HEK293 (cell line): Measurements from ENCODE around the gene ACVR1.

ENCODE experiments used
- CTCF ChIA-PET: fragments of 350-600 bp; formaldehyde crosslinking; extraction: SDS; loops from one replicate; lab custom pipeline; 2021; ENCODE audit warnings: antibody characterized with exemption; lab: Yijun Ruan, JAX
- POLR2A ChIA-PET: fragments of 300-600 bp; formaldehyde crosslinking; extraction: SDS; loops from one replicate; lab custom pipeline; 2020; ENCODE audit warnings: antibody characterized with exemption, inconsistent platforms; lab: Yijun Ruan, JAX
- H3K27ac ChIP-seq: fragments of 200-500 bp; sonication (Bioruptor generic); 2 replicates; pipeline ENCODE4 v1.5.1; 2014; ENCODE audit warnings: low read depth, low read length, control low read depth, inconsistent platforms; ENCODE audit errors: extremely low read depth
- H3K36me3 ChIP-seq, 2 experiments: fragments of 200-500 bp in 1 of 2; sonication (Bioruptor generic) in 1 of 2; 1 replicate in 1 of 2; 2 replicates in 1 of 2; pipeline ENCODE4 v1.5.1; 2014 to 2017; ENCODE audit warnings: inconsistent platforms in 2 of 2, low read length in 2 of 2; ENCODE audit not compliant: control insufficient read depth in 2 of 2, insufficient read depth in 1 of 2
- H3K4me1 ChIP-seq: fragments of 200-500 bp; sonication (Bioruptor generic); 2 replicates; pipeline ENCODE4 v1.5.1; 2014; ENCODE audit warnings: mild to moderate bottlenecking, low read length, inconsistent platforms; ENCODE audit not compliant: control insufficient read depth, insufficient read depth
- H3K4me3 ChIP-seq: 2 replicates; pipeline ENCODE4 v1.5.1; 2011; ENCODE audit warnings: low read depth, mild to moderate bottlenecking, control low read depth, low read length, moderate library complexity
- H3K9me3 ChIP-seq: fragments of 200-500 bp; sonication (Bioruptor generic); 2 replicates; pipeline ENCODE4 v1.5.1; 2014; ENCODE audit warnings: low read depth, low read length, inconsistent platforms; ENCODE audit not compliant: control insufficient read depth, insufficient read depth
- SCRT1 ChIP-seq: fragments of 450-650 bp; formaldehyde crosslinking; IDR thresholded peaks from 2 replicates; pipeline ENCODE4 v1.5.1; 2016; ENCODE audit warnings: missing biosample characterization, missing genetic modification characterization, borderline replicate concordance
- SCRT2 ChIP-seq: fragments of 450-650 bp; formaldehyde crosslinking; IDR thresholded peaks from 2 replicates; pipeline ENCODE4 v1.5.1; 2016; ENCODE audit warnings: missing biosample characterization, missing genetic modification characterization
- SETDB1 ChIP-seq: IDR thresholded peaks from one replicate; pipeline ENCODE4 v1.6.1; 2017; ENCODE audit warnings: mild to moderate bottlenecking, low read length, moderate library complexity, mixed read lengths; ENCODE audit not compliant: insufficient read length
- YY1 ChIP-seq: fragments of 450-650 bp; formaldehyde crosslinking; IDR thresholded peaks from 2 replicates; pipeline ENCODE4 v1.5.1; 2018; ENCODE audit warnings: missing biosample characterization, missing genetic modification characterization
- YY2 ChIP-seq: fragments of 450-650 bp; formaldehyde crosslinking; IDR thresholded peaks from 2 replicates; pipeline ENCODE4 v1.5.1; 2016; ENCODE audit warnings: missing biosample characterization, missing genetic modification characterization
- ZBTB21 ChIP-seq: fragments of 450-650 bp; formaldehyde crosslinking; IDR thresholded peaks from 2 replicates; pipeline ENCODE4 v1.5.1; 2017; ENCODE audit warnings: missing biosample characterization, missing genetic modification characterization
- ZFHX2 ChIP-seq: fragments of 450-650 bp; formaldehyde crosslinking; conservative IDR thresholded peaks from 2 replicates; pipeline ENCODE4 v1.5.1; 2016; ENCODE audit warnings: missing biosample characterization, missing genetic modification characterization
- ZFP41 ChIP-seq: fragments of 450-650 bp; formaldehyde crosslinking; IDR thresholded peaks from 2 replicates; pipeline ENCODE4 v1.5.1; 2016; ENCODE audit warnings: missing biosample characterization, missing genetic modification characterization, borderline replicate concordance
- ZNF133 ChIP-seq: fragments of 450-650 bp; formaldehyde crosslinking; IDR thresholded peaks from 2 replicates; pipeline ENCODE4 v1.5.1; 2016; ENCODE audit warnings: missing biosample characterization, missing genetic modification characterization
- ZNF138 ChIP-seq: fragments of 450-650 bp; formaldehyde crosslinking; IDR thresholded peaks from 2 replicates; pipeline ENCODE4 v1.5.1; 2016; ENCODE audit warnings: missing biosample characterization, missing genetic modification characterization, borderline replicate concordance
- ZNF140 ChIP-seq: fragments of 450-650 bp; formaldehyde crosslinking; IDR thresholded peaks from 2 replicates; pipeline ENCODE4 v1.5.1; 2016; ENCODE audit warnings: missing biosample characterization, missing genetic modification characterization
- ZNF184 ChIP-seq: fragments of 450-650 bp; IDR thresholded peaks from 2 replicates; pipeline ENCODE4 v1.5.1; 2018; ENCODE audit warnings: missing biosample characterization, mild to moderate bottlenecking, missing genetic modification characterization
- ZNF221 ChIP-seq: fragments of 450-650 bp; formaldehyde crosslinking; IDR thresholded peaks from 2 replicates; pipeline ENCODE4 v1.5.1; 2017; ENCODE audit warnings: missing biosample characterization, missing genetic modification characterization, borderline replicate concordance
- ZNF274 ChIP-seq, 2 experiments: fragments of 200-500 bp in 1 of 2; fragments of 450-650 bp in 1 of 2; sonication (Bioruptor generic) in 1 of 2; formaldehyde crosslinking in 1 of 2; IDR thresholded peaks; 2 replicates each; pipeline versions ENCODE4 v1.5.1 to v1.6.1; 2014 to 2016; ENCODE audit warnings: borderline replicate concordance in 1 of 2, inconsistent platforms in 1 of 2, low read length in 1 of 2, missing biosample characterization in 1 of 2, missing genetic modification characterization in 1 of 2
- ZNF354C ChIP-seq: fragments of 450-650 bp; formaldehyde crosslinking; IDR thresholded peaks from 2 replicates; pipeline ENCODE4 v1.5.1; 2016; ENCODE audit warnings: missing biosample characterization, missing genetic modification characterization, low read depth, borderline replicate concordance
- ZNF37A ChIP-seq: fragments of 450-650 bp; IDR thresholded peaks from 2 replicates; pipeline ENCODE4 v1.5.1; 2018; ENCODE audit warnings: missing biosample characterization, missing genetic modification characterization
- ZNF510 ChIP-seq: fragments of 450-650 bp; formaldehyde crosslinking; IDR thresholded peaks from 2 replicates; pipeline ENCODE4 v1.5.1; 2018; ENCODE audit warnings: mild to moderate bottlenecking, missing genetic modification characterization, missing biosample characterization; ENCODE audit not compliant: insufficient replicate concordance
- ZNF548 ChIP-seq: fragments of 450-650 bp; formaldehyde crosslinking; IDR thresholded peaks from 2 replicates; pipeline ENCODE4 v1.5.1; 2016; ENCODE audit warnings: missing biosample characterization, missing genetic modification characterization
- ZNF558 ChIP-seq: fragments of 450-650 bp; formaldehyde crosslinking; IDR thresholded peaks from 2 replicates; pipeline ENCODE4 v1.5.1; 2016; ENCODE audit warnings: missing biosample characterization, missing genetic modification characterization
- ZNF600 ChIP-seq: fragments of 450-650 bp; formaldehyde crosslinking; IDR thresholded peaks from 2 replicates; pipeline ENCODE4 v1.5.1; 2016; ENCODE audit warnings: missing biosample characterization, missing genetic modification characterization
- TF ChIP-seq, protein P1 (sequence below): fragments of 450-650 bp; IDR thresholded peaks from 2 replicates; pipeline ENCODE4 v1.5.1; 2018; ENCODE audit warnings: missing biosample characterization, missing genetic modification characterization
- TF ChIP-seq, protein P2 (sequence below): IDR thresholded peaks from 2 replicates; pipeline ENCODE4 v1.6.1; 2011; ENCODE audit warnings: mild to moderate bottlenecking, low read depth, low read length, borderline replicate concordance
- TF ChIP-seq, protein P3 (sequence below): fragments of 450-650 bp; formaldehyde crosslinking; IDR thresholded peaks from 2 replicates; pipeline ENCODE4 v1.5.1; 2016; ENCODE audit warnings: missing biosample characterization, missing genetic modification characterization

ACVR1 gene

DNA sequence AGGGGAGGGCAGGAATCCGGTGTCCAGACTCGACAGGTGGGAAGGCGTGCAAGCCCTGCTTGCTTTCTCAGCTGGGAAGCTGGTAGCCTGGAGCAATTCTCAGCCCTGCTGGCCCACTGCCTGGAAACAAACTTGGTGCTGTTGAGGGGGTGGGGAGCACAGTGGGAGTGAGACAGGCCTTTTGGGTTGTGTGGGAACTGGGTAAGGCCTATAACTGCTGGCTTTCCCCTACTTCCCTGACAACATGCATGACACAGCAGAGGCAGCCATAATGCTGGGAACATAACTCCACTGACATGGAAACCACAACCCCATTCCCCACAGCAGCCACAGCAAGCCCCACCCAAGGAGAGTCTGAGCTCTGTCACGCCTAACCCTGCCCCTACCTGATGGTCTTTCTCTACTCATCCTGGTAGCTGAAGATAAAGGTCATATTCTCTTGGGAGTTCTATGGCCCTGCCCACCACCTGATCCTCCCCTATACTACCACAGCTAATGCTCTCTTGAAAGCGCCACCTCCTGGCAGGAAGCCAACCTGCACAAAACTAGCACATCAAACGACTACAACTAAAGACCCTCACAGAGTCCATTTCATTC lies 124.6 kb downstream of the ACVR1 start (continued):
- TF ChIP-seq SCRT2 (peak; percentile 72), SCRT1 (tag by site-specific recombination) (0 out of 2 replicates have a peak, but pooled peaks have one; percentile 20), ZFHX2 (0 out of 2 replicates have a peak, but pooled peaks have one; percentile 27), YY2 (tag by site-specific recombination) (no peak)
- TF ChIP-seq, protein P1, sequence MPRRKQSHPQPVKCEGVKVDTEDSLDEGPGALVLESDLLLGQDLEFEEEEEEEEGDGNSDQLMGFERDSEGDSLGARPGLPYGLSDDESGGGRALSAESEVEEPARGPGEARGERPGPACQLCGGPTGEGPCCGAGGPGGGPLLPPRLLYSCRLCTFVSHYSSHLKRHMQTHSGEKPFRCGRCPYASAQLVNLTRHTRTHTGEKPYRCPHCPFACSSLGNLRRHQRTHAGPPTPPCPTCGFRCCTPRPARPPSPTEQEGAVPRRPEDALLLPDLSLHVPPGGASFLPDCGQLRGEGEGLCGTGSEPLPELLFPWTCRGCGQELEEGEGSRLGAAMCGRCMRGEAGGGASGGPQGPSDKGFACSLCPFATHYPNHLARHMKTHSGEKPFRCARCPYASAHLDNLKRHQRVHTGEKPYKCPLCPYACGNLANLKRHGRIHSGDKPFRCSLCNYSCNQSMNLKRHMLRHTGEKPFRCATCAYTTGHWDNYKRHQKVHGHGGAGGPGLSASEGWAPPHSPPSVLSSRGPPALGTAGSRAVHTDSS (tag by site-specific recombination) = no peak

DNA sequence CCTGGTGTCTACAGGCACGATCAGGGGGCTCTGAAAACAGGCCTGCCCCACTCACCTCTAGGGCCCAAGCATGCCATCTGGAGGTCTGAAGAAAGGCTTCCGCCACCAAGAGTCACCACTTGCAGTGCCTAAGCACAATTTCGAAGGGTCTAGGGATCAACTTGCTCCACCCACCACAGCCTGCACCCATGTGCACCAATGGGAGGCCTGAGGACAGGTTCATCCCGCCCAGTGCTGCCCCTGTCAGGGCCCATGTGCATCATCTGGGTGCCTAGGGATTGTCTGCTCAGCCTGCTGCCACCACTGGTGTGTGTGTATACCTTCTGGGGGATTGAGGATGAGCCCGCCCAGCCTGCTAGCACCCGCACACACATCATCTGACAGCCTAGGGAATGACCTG lies 126.4 kb downstream of the ACVR1 start:
- ChIA-PET CTCF (interaction anchor here (0.5 kb wide), 1 partner anchor 438 kb away, joined by 4 read pairs; no protein-coding TSS in a partner anchor), POLR2A (no interaction called here)
- H3K9me3 ChIP-seq = no peaks in the 10 kb centered on the region
- H3K4me3 ChIP-seq = no peak overlapping the region
- H3K27ac ChIP-seq = no peak overlapping the region
- H3K36me3 ChIP-seq = peaks cover 0 to 11% of the 10 kb centered on the region in 2 experiments; a peak in 1 of 3 replicates
- no peaks in the 10 kb centered on the region for H3K4me1 ChIP-seq
- no peak for TF ChIP-seq ZNF133 (tag by site-specific recombination)
- TF ChIP-seq ZBTB21 (tag by site-specific recombination) = no peak
- TF ChIP-seq, protein P2, sequence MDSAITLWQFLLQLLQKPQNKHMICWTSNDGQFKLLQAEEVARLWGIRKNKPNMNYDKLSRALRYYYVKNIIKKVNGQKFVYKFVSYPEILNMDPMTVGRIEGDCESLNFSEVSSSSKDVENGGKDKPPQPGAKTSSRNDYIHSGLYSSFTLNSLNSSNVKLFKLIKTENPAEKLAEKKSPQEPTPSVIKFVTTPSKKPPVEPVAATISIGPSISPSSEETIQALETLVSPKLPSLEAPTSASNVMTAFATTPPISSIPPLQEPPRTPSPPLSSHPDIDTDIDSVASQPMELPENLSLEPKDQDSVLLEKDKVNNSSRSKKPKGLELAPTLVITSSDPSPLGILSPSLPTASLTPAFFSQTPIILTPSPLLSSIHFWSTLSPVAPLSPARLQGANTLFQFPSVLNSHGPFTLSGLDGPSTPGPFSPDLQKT = no peak
- no peak for TF ChIP-seq ZNF140 (tag by site-specific recombination)
- TF ChIP-seq ZNF274 (IDR thresholded peaks at IDR 0.05; ENCODE audit: low read length) = no peak
- TF ChIP-seq ZNF274 (tag by site-specific recombination; IDR thresholded peaks at IDR 0.05; ENCODE audit: borderline replicate concordance) = no peak
- no peak for TF ChIP-seq ZNF600 (tag by site-specific recombination)
- no peak for TF ChIP-seq ZNF184
- TF ChIP-seq SETDB1 = no peak
- no peak for TF ChIP-seq ZNF37A (tag by site-specific recombination)
- no peak for TF ChIP-seq ZNF510 (tag by site-specific recombination)
- TF ChIP-seq ZNF354C (tag by site-specific recombination) = no peak
- TF ChIP-seq YY1 (tag by site-specific recombination) = no peak
- TF ChIP-seq, protein P3, sequence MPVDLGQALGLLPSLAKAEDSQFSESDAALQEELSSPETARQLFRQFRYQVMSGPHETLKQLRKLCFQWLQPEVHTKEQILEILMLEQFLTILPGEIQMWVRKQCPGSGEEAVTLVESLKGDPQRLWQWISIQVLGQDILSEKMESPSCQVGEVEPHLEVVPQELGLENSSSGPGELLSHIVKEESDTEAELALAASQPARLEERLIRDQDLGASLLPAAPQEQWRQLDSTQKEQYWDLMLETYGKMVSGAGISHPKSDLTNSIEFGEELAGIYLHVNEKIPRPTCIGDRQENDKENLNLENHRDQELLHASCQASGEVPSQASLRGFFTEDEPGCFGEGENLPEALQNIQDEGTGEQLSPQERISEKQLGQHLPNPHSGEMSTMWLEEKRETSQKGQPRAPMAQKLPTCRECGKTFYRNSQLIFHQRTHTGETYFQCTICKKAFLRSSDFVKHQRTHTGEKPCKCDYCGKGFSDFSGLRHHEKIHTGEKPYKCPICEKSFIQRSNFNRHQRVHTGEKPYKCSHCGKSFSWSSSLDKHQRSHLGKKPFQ (tag by site-specific recombination) = no peak
- no peak for TF ChIP-seq ZNF548
- TF ChIP-seq ZNF138 (tag by site-specific recombination) = no peak
- TF ChIP-seq ZNF221 (tag by site-specific recombination) = no peak
- no peak for TF ChIP-seq ZNF558 (tag by site-specific recombination)
- no peak for TF ChIP-seq ZFP41 (tag by site-specific recombination)
